HG02571 (cell line): ENCODE results near the gene RPL13.

Experiments used
- ATAC-seq: cut with Tn5 transposase; IDR thresholded peaks from one replicate; pipeline ENCODE4 v1.9.1; 2021; ENCODE audit warnings: mild to moderate bottlenecking, moderate library complexity; ENCODE audit not compliant: unreplicated experiment

RPL13 gene

DNA sequence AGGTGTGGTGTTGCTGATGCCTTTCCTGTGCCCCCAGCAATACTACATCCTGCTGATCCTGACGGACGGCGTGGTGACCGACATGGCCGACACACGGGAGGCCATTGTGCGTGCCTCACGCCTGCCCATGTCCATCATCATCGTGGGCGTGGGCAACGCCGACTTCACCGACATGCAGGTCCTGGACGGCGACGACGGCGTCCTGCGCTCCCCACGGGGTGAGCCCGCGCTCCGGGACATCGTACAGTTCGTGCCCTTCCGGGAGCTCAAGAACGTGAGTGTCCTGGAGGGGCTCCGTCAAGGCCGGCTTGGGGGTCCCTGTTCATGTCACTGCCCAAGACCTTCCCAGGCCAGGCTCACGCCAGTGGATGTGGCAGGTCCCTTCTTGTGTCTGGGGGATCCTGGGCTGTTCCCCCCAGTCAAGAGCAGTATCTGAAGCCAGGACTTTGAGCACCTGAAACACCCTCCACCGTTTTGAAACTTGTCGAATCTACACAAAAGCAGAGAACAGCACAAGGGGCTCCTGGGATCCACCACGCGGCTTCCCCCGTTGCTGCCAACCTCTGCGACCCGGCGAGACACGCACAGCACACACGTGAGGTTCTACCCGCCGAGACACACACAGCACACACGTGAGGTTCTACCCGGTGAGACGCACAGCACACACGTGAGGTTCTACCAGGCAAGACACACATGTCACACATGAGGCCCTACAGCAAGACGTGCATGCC lies 35.0 kb downstream of the RPL13 start:
- no peak for ATAC-seq

DNA sequence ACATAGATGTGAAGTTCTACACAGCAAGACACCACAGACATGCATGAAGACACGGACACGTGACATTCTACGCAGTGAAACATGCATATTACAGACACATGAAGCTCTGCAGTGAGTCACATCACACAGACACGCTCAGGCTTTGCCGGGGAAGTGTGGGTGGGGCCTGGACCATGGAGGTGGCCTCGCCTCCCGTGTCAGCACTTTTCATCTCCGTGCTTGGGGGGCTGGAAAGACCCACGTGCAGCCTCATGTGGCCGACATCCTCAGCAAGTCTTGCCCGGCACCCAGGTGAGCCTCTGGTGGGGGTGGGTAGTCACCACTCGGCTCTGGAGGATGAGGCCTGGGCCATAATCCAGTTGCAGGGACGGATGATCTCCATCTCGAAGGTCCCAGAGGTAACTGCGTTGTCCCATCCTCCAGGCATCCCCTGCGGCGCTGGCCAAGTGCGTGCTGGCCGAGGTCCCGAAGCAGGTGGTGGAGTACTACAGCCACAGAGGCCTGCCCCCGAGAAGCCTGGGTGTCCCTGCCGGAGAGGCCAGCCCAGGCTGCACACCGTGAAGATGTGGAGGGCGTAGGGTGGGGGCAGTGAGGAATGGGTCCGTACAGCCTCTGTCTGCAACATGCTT lies 35.7 kb downstream of the RPL13 start:
- ATAC-seq = no peak

DNA sequence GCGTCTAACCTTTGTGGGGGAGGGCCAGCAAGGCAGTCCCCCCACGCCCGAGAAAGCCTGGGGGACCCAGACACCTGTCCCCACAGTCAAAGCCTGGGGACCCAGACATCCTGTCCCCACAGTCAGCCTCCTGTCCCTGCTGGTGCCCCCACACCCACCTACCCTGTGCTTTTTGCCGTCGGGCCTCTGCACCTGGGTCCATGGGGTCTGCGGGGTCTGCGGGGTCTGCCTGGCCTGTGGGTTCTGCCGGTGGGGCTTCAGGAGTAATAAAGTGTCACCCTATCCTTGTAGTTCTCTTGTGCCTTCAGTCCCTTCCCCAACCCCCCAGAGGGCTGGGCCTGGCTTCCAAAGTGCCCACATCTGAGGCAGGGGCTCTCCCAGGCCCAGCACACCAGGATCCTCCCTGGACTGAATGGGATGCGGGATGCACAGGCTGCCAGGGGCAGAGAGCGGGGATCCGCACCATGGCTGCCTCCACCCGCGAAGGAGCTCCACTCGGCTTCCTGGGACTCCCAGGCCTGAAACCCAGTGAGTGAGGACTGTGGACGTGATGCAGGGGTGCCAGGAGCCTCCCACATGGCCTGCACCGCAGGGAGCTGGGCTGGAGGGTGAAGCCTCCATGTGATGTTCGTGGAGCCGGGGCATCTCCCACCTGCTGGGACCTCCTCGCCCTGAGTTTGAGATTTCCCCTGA lies 36.6 kb downstream of the RPL13 start:
- no peak for ATAC-seq

DNA sequence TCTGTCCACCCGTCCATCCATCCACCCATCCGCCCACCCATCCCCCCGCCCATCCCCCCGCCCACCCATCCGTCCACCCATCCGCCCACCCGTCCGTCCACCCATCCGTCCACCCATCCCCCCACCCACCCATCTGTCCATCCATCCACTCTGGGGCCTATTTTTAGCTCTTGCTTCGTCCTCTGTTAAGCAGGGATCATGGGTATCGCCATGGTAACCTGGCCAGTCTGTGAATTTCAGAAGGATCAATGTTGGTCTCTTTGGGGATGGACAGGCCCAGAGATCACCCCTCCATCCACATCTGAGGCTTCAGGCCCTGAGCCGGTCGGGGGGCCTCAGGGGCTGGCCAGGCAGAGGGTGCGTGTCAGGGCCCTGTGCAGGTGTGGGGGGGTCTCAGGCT lies 37.7 kb downstream of the RPL13 start:
- ATAC-seq = no peak

- ATAC-seq = no peak
These were observed 39.0 kb downstream of the RPL13 start for GRCh38 chr16:89599451-89599858.

- no peak for ATAC-seq
These were observed 39.4 kb downstream of the RPL13 start for GRCh38 chr16:89599902-89600301.

- no peak for ATAC-seq
These were observed 39.9 kb downstream of the RPL13 start for GRCh38 chr16:89600427-89600826.

DNA sequence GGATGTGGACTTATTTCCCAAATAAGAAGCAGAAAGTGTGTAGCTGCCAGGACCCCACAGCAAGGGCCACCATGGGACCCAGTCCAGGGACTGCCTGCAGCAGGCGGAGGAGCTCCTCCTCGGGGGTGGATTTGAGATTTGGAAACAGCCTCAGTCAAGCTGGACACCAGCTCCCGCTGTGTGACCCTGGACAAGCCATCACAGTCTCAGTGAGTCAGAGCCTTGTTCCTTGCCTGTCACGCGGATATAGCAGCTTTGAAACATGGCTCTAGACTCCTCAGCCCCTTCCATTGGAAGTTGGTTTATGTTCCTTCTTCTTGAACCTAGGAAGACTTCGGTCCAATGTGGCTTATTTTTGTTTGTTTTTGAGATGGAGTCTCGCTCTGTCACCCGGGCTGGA lies 40.5 kb downstream of the RPL13 start:
- no peak for ATAC-seq

GRCh38 chr16:89601906-89602272 lies 41.4 kb downstream of the RPL13 start:
- no peak for ATAC-seq

- no peak for ATAC-seq
These were observed 41.9 kb downstream of the RPL13 start for GRCh38 chr16:89602273-89602951.

DNA sequence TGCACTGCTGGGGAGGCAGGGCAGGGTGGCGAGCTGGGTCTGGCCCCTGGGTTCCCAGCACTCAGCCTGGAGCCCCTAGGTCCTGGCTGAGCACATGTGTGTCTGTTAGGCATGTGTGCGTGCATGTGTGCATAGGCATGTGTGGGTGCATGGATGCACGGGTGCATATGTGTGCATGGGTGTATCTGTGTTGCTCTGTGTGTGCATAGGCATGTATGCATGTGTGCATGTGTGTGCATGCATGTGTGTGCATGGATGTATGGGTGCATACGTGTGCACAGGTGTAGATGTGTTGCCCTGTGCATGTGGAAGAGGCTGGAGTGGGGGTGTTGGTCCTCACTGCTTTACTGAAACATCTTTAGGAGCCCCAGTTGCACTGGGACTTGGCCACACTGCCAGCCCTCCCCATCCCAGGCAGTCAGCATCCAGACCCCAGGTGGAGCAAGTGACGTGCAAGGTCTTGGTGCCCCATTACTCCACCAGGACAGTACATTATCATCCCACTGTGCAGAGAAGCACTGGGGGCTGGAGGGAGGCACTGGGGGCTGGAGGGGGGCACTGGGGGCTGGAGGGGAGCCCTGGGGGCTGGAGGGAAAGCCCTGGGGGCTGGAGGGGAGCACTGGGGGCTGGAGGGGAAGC lies 42.6 kb downstream of the RPL13 start:
- no peak for ATAC-seq

DNA sequence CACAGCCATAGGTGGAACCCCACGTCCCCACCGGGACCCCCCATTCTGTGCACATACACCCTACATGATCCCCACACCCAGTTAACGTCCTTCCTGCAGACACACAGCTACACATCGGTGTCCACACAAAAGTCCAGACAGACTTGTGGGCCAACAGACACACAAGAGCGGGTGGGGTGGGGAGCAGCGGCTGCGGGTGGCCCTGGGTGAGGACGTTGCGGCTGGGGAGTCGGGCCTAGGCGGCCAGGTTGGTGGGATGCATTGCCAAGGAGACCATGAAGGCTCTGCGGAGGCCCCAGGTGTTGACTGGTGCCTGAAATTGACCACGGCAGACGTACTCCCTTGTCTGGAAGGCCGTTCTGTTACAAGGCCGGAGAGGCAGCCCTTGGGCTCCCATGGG lies 44.3 kb downstream of the RPL13 start:
- ATAC-seq = no peak

GRCh38 chr16:89605186-89605970 lies 44.9 kb downstream of the RPL13 start:
- no peak for ATAC-seq

- no peak for ATAC-seq
These were observed 45.5 kb downstream of the RPL13 start for GRCh38 chr16:89606006-89606405.

- no peak for ATAC-seq
These were observed 47.0 kb downstream of the RPL13 start for GRCh38 chr16:89607453-89607852.

- ATAC-seq = no peak
These were observed 47.7 kb downstream of the RPL13 start for GRCh38 chr16:89607937-89608740.

DNA sequence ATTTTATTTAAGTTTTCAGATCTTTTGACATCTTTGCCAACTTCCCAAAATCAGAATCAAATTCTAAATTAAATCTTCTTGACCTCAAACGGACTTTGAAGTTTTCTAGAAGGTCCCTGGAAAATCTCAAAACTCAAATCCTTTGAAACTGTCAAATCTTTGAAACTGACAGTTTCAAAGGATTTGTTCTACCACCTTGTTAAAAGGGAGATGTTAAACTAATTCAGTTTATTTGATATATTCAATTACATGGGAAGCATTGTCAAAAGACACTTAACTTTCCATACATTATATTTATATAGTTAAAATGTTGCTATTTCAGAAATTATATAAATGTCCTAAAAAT lies 49.6 kb downstream of the RPL13 start:
- ATAC-seq = no peak

GRCh38 chr16:89612415-89613166 lies 52.1 kb downstream of the RPL13 start:
- ATAC-seq = no peak
